GM04504 (cell line): ENCODE results near the gene PPM1H.

ENCODE experiments used
- DNase-seq: peaks from one replicate; pipeline ENCODE4 v3.0.0-alpha.2; 2012; ENCODE audit warnings: low read depth

The PPM1H gene

GRCh38 chr12:62603061-62603810, 331.7 kb downstream of the PPM1H start:
- DNase-seq, result peak; percentile 75

GRCh38 chr12:62602255-62603060, 332.5 kb downstream of the PPM1H start:
- DNase-seq, result peak; percentile 86

- DNase-seq, result no peak
These were observed 333.2 kb downstream of the PPM1H start for GRCh38 chr12:62601765-62602164.

GRCh38 chr12:62599854-62600437, 335.0 kb downstream of the PPM1H start:
- DNase-seq, result no peak

- DNase-seq, result no peak
These were observed 336.1 kb downstream of the PPM1H start for GRCh38 chr12:62598846-62599245.

- no peak for DNase-seq
These were observed 337.7 kb downstream of the PPM1H start for GRCh38 chr12:62597253-62597652.
